Karpas-422 (cell line): ENCODE data around the gene ECPAS. TPM values are rescaled to one million over a fixed set of nuclear protein-coding genes. Genes with fewer than 3 reads are reported as not detected.
"Not testable (repeated sequence)": the region's sequence is repeated elsewhere in the genome, so short reads cannot be mapped to it uniquely, and the experiment has no call there.

Source experiments
- DNase-seq: peaks from one replicate; pipeline ENCODE4 v3.0.0-alpha.2; 2015
- H2AFZ ChIP-seq: fragments of 200-600 bp; sonication (generic); 2 replicates; pipeline ENCODE4 v1.6.1; 2014; ENCODE audit warnings: antibody characterized with exemption, low read length, mixed read lengths
- H3K27ac ChIP-seq: fragments of 200-600 bp; sonication (generic); 2 replicates; pipeline ENCODE4 v1.5.1; 2014; ENCODE audit warnings: mild to moderate bottlenecking, low read length, moderate library complexity
- H3K27me3 ChIP-seq: fragments of 200-600 bp; sonication (generic); 2 replicates; pipeline ENCODE4 v1.6.1; 2014; ENCODE audit warnings: low read length, mixed read lengths
- H3K36me3 ChIP-seq: fragments of 200-600 bp; sonication (generic); 2 replicates; pipeline ENCODE4 v1.6.1; 2014; ENCODE audit warnings: low read length, mixed read lengths; ENCODE audit not compliant: insufficient read depth
- H3K4me1 ChIP-seq: fragments of 200-600 bp; sonication (generic); 2 replicates; pipeline ENCODE4 v1.6.1; 2014; ENCODE audit warnings: mild to moderate bottlenecking, low read length, mixed read lengths
- H3K4me2 ChIP-seq: fragments of 200-600 bp; sonication (generic); 2 replicates; pipeline ENCODE4 v1.6.1; 2014; ENCODE audit warnings: low read length, low read depth, mild to moderate bottlenecking; ENCODE audit not compliant: poor library complexity, severe bottlenecking
- H3K4me3 ChIP-seq: fragments of 200-600 bp; sonication (generic); 2 replicates; pipeline ENCODE4 v1.5.1; 2014; ENCODE audit warnings: mild to moderate bottlenecking, antibody characterized with exemption, low read length, mixed read lengths
- H3K79me2 ChIP-seq: fragments of 200-600 bp; sonication (generic); 2 replicates; pipeline ENCODE4 v1.6.1; 2014; ENCODE audit warnings: mild to moderate bottlenecking, low read length, mixed read lengths
- H3K9ac ChIP-seq: fragments of 200-600 bp; sonication (generic); 2 replicates; pipeline ENCODE4 v1.6.0; 2014; ENCODE audit warnings: low read length
- H3K9me2 ChIP-seq: fragments of 200-600 bp; sonication (generic), shearing (Covaris generic); replicated peaks from 2 replicates; pipeline ENCODE4 v1.6.0; 2014; ENCODE audit warnings: mild to moderate bottlenecking, low read length, moderate library complexity; ENCODE audit not compliant: insufficient read depth
- H3K9me3 ChIP-seq: fragments of 300-700, 200-600 bp; sonication (generic); 2 replicates; pipeline ENCODE4 v1.6.1; 2014; ENCODE audit warnings: low read length, mixed read lengths
- H4K20me1 ChIP-seq: fragments of 200-600 bp; sonication (generic); 2 replicates; pipeline ENCODE4 v1.6.1; 2014; ENCODE audit warnings: mild to moderate bottlenecking, antibody characterized with exemption, low read length, low read depth; ENCODE audit not compliant: insufficient read depth
- total RNA-seq: library from RNA; depleted of rRNA; stranded (reverse); fragments of >200 nt; shearing (Covaris generic); gene quantifications from 2 replicates; pipeline ENCODE4 v1.2.3, GENCODE V29; 2014; ENCODE audit warnings: low replicate concordance

ECPAS gene
- total RNA-seq, 1 experiment from 2014 or later: 62.8 TPM

- H3K4me3 ChIP-seq: no peak overlapping the region
- H3K27ac ChIP-seq: no peak overlapping the region
- H3K4me2 ChIP-seq: no peak overlapping the region
Measured at GRCh38 chr9:111524731-111525055, 40.5 kb upstream of the ECPAS start.

DNA sequence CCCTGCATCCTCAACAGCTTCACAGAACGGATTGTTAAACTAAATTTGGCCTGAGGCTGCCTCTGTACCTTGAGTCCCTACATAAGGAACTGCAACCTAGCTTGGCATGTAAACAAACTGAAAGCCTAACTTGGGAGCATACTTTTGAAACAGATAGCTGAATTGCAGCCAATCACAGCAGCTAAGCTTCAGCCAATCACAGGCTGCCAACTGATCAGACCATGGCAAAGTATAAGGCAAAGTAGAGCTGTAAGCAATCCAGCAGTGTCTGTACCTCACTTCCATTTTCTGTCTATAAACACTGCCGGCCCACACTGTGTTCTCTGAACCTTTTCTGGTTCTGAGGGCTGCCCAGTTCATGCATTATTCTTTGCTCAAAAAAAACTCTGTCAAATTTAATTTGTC, 31.9 kb upstream of the ECPAS start:
- 0 out of 2 replicates have a peak overlapping the region, but pooled peaks have one; percentile 48 for H2AFZ ChIP-seq
- no peaks in the 10 kb centered on the region for H3K27me3 ChIP-seq
- no peaks in the 10 kb centered on the region for H3K4me1 ChIP-seq
- H3K9ac ChIP-seq: no peak overlapping the region
- DNase-seq: peak; percentile 46
- no peaks in the 10 kb centered on the region for H3K79me2 ChIP-seq
- H4K20me1 ChIP-seq: no peaks in the 10 kb centered on the region
- H3K4me3 ChIP-seq: no peak overlapping the region
- no peaks in the 10 kb centered on the region for H3K9me2 ChIP-seq
- no peaks in the 10 kb centered on the region for H3K9me3 ChIP-seq
- H3K27ac ChIP-seq: no peak overlapping the region
- no peaks in the 10 kb centered on the region for H3K36me3 ChIP-seq
- no peak overlapping the region for H3K4me2 ChIP-seq

More at GRCh38 chr9:111524731-111525055, 40.5 kb upstream of the ECPAS start:
- H3K36me3 ChIP-seq: no peaks in the 10 kb centered on the region
- no peaks in the 10 kb centered on the region for H3K9me2 ChIP-seq
- no peaks in the 10 kb centered on the region for H3K9me3 ChIP-seq
- no peak overlapping the region for H2AFZ ChIP-seq
- H3K79me2 ChIP-seq: no peaks in the 10 kb centered on the region
- DNase-seq: no peak
- no peaks in the 10 kb centered on the region for H4K20me1 ChIP-seq
- H3K9ac ChIP-seq: no peak overlapping the region
- H3K27me3 ChIP-seq: no peaks in the 10 kb centered on the region
- no peaks in the 10 kb centered on the region for H3K4me1 ChIP-seq

GRCh38 chr9:111514967-111515366, 30.8 kb upstream of the ECPAS start:
- Histone ChIP-seq H3K27me3 (no peaks in the 10 kb centered on the region), H3K9me3 (no peaks in the 10 kb centered on the region), H3K4me3 (no peak overlapping the region), H3K4me2 (no peak overlapping the region), H4K20me1 (no peaks in the 10 kb centered on the region), H3K36me3 (no peaks in the 10 kb centered on the region), H2AFZ (no peak overlapping the region), H3K4me1 (no peaks in the 10 kb centered on the region), H3K27ac (no peak overlapping the region), H3K79me2 (no peaks in the 10 kb centered on the region), H3K9me2 (no peaks in the 10 kb centered on the region), H3K9ac (no peak overlapping the region)
- no peak for DNase-seq

GRCh38 chr9:111511581-111511980, 27.4 kb upstream of the ECPAS start:
- H3K4me1 ChIP-seq, H3K9me3 ChIP-seq, H4K20me1 ChIP-seq: not testable (repeated sequence)

DNA sequence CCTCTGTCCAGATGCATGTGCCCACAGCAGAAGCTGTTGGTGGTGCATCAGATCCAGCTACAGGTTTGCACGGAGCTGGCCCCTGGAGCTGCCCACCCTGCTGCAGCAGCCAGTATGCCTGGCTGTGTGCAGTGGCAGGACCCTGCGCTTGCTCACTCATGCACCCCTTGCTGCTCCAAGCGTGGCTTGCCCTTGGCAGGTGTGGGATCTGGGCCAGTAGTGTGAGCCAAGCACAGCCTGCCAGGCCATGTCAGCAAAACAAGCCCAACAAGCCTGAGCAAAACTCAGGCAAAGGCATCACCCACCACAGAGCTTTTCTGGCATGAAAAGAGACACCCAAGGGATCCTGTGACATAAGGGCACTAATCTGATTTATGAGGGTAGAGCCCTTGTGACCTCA, 18.3 kb upstream of the ECPAS start:
- no peak for DNase-seq
- Histone ChIP-seq H3K4me1 (peaks cover 4% of the 10 kb centered on the region; the same call in 1 of the 2 replicates), H3K79me2 (no peaks in the 10 kb centered on the region), H2AFZ (no peak overlapping the region), H3K9ac (no peak overlapping the region), H3K27me3 (no peaks in the 10 kb centered on the region), H3K4me2 (no peak overlapping the region), H4K20me1 (no peaks in the 10 kb centered on the region), H3K36me3 (no peaks in the 10 kb centered on the region), H3K9me3 (no peaks in the 10 kb centered on the region), H3K9me2 (no peaks in the 10 kb centered on the region), H3K4me3 (no peak overlapping the region), H3K27ac (no peak overlapping the region)

More at GRCh38 chr9:111511581-111511980, 27.4 kb upstream of the ECPAS start:
- DNase-seq, H3K27ac ChIP-seq, H3K4me2 ChIP-seq, H3K9me2 ChIP-seq, H3K36me3 ChIP-seq, H2AFZ ChIP-seq, H3K9ac ChIP-seq, H3K27me3 ChIP-seq, H3K4me3 ChIP-seq, H3K79me2 ChIP-seq: not testable (repeated sequence)

- no peaks in the 10 kb centered on the region for H3K9me3 ChIP-seq
Measured at GRCh38 chr9:111501648-111502047, 17.5 kb upstream of the ECPAS start.

DNA sequence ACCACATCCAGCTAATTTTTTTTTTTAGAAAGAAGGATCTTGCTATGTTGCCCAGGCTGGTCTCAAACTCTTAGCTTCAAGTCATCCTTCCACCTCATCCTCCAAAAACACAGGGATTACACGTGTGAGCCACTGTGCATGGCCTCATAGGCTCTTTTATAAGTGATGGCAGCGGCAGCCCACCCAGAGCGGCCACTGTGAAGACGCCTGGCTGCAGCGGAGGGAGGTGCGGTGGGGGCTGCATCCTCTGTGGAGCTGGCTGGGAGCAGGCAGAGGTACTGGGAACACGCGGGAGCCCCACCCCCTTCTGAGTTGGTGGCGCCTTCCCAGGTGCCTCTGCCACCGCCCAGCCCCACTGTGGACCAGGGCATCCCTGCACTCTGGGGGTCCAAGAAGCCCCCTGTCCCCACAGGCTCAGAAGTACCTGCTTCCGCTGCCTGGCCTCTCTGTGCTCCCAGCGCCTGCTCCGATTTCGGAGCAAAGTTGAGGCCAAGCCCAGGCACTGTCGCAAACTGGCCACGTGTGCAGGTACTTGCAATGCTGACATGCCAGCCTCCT, 16.9 kb upstream of the ECPAS start:
- Histone ChIP-seq H4K20me1 (no peaks in the 10 kb centered on the region), H3K27ac (no peak overlapping the region), H3K36me3 (no peaks in the 10 kb centered on the region), H3K79me2 (no peaks in the 10 kb centered on the region), H3K9me2 (no peaks in the 10 kb centered on the region), H3K4me2 (no peak overlapping the region), H3K9ac (no peak overlapping the region), H3K9me3 (no peaks in the 10 kb centered on the region), H3K27me3 (no peaks in the 10 kb centered on the region), H2AFZ (no peak overlapping the region), H3K4me3 (no peak overlapping the region), H3K4me1 (peaks cover 4% of the 10 kb centered on the region; the same call in 1 of the 2 replicates)
- no peak for DNase-seq

More at GRCh38 chr9:111501648-111502047, 17.5 kb upstream of the ECPAS start:
- no peak overlapping the region for H2AFZ ChIP-seq
- H3K4me3 ChIP-seq: no peak overlapping the region
- peaks cover 4% of the 10 kb centered on the region; the same call in 1 of the 2 replicates for H3K4me1 ChIP-seq
- H3K27ac ChIP-seq: no peak overlapping the region
- H3K4me2 ChIP-seq: no peak overlapping the region
- DNase-seq: no peak
- H3K27me3 ChIP-seq: no peaks in the 10 kb centered on the region
- no peaks in the 10 kb centered on the region for H4K20me1 ChIP-seq
- H3K79me2 ChIP-seq: no peaks in the 10 kb centered on the region
- no peaks in the 10 kb centered on the region for H3K36me3 ChIP-seq
- H3K9ac ChIP-seq: no peak overlapping the region
- no peaks in the 10 kb centered on the region for H3K9me2 ChIP-seq

- not testable (repeated sequence) for H4K20me1 ChIP-seq, H3K4me3 ChIP-seq, H3K9me3 ChIP-seq, H3K36me3 ChIP-seq, H3K9me2 ChIP-seq, H3K9ac ChIP-seq, H3K27me3 ChIP-seq, DNase-seq, H3K27ac ChIP-seq, H3K79me2 ChIP-seq, H3K4me1 ChIP-seq, H2AFZ ChIP-seq, H3K4me2 ChIP-seq
Measured at GRCh38 chr9:111497196-111497595, 13.0 kb upstream of the ECPAS start.

GRCh38 chr9:111484572-111484894, 350 bp upstream of the ECPAS start:
- Histone ChIP-seq H3K9me2 (no peaks in the 10 kb centered on the region), H3K27ac (peak overlapping the region; percentile 77), H4K20me1 (no peaks in the 10 kb centered on the region), H2AFZ (peak overlapping the region; percentile 98), H3K9me3 (no peaks in the 10 kb centered on the region), H3K4me3 (peak overlapping the region; percentile 98), H3K4me1 (peaks cover 18% of the 10 kb centered on the region), H3K4me2 (peak overlapping the region; percentile 94), H3K36me3 (no peaks in the 10 kb centered on the region), H3K79me2 (peaks cover 41% of the 10 kb centered on the region), H3K27me3 (no peaks in the 10 kb centered on the region), H3K9ac (peak overlapping the region; percentile 95)
- no peak for DNase-seq
